IMR-90 (cell line): ENCODE data around the gene EHD4.

ENCODE experiments used
- CTCF ChIP-seq: conservative IDR thresholded peaks from 2 replicates; pipeline ENCODE4 v1.5.1; 2012; ENCODE audit warnings: mild to moderate bottlenecking, low read depth, low read length, improper control_type of control experiment
- POLR2A ChIP-seq: IDR thresholded peaks from 2 replicates; pipeline ENCODE4 v1.6.1; 2012; ENCODE audit warnings: mild to moderate bottlenecking, low read depth, low read length
- RFX5 ChIP-seq: IDR thresholded peaks from 2 replicates; pipeline ENCODE4 v1.8.0; 2012; ENCODE audit warnings: low read depth, mild to moderate bottlenecking, low read length, moderate library complexity

GRCh38 chr15:41945731-41946130 lies 26.6 kb downstream of the EHD4 start:
- TF ChIP-seq CTCF, result no peak
- TF ChIP-seq RFX5, result no peak
- TF ChIP-seq POLR2A, result no peak
